Naive thymus-derived CD8-positive, alpha-beta T cell (primary cell): Measurements from ENCODE around the gene RAB37. TPM values are rescaled to one million over a fixed set of nuclear protein-coding genes. Genes with fewer than 3 reads are reported as not detected.

Experiments
- ATAC-seq, 2 donors: fragments of 150-1000 bp; cut with Tn5 transposase in 1 of 2; sonication (Bioruptor Pico), chemical (Tn5 transposase) in 1 of 2; 1 replicate in 1 of 2; 2 replicates in 1 of 2; pipeline ENCODE4 v1.10.0; 2021; ENCODE audit warnings: mild to moderate bottlenecking in 2 of 2, moderate library complexity in 2 of 2
- POLR2A ChIA-PET: fragments of 350-600 bp; sonication (Branson Sonifier 250); formaldehyde crosslinking; loops from one replicate; lab custom pipeline; 2021; ENCODE audit warnings: antibody characterized with exemption; lab: Charles Lee
- DNase-seq, 10 donors: peaks; one replicate each; pipeline versions ENCODE4 v3.0.0 to v3.0.0-alpha.2; 2020 to 2022
- H3K27ac Mint-ChIP-seq, 10 donors: one replicate each; pipeline ENCODE4 v1.8.0; 2020 to 2022; ENCODE audit warnings: mild to moderate bottlenecking in 10 of 10, mixed read lengths in 10 of 10, moderate library complexity in 4 of 10, inconsistent platforms in 1 of 10
- H3K27me3 Mint-ChIP-seq, 5 donors: one replicate each; pipeline ENCODE4 v1.8.0; 2021 to 2022; ENCODE audit warnings: mixed read lengths in 5 of 5
- H3K36me3 Mint-ChIP-seq, 3 donors: one replicate each; pipeline ENCODE4 v1.8.0; 2020 to 2022; ENCODE audit warnings: mixed read lengths in 3 of 3, mild to moderate bottlenecking in 2 of 3, inconsistent platforms in 1 of 3
- H3K4me1 Mint-ChIP-seq, 4 donors: one replicate each; pipeline ENCODE4 v1.8.0; 2021 to 2022; ENCODE audit warnings: mixed read lengths in 4 of 4
- H3K4me3 Mint-ChIP-seq, 10 donors: one replicate each; pipeline ENCODE4 v1.8.0; 2020 to 2022; ENCODE audit warnings: mild to moderate bottlenecking in 10 of 10, mixed read lengths in 10 of 10, moderate library complexity in 6 of 10, inconsistent platforms in 1 of 10
- H3K9me3 Mint-ChIP-seq, 9 donors: one replicate each; pipeline ENCODE4 v1.8.0; 2020 to 2022; ENCODE audit warnings: mixed read lengths in 9 of 9, mild to moderate bottlenecking in 3 of 9, inconsistent platforms in 1 of 9, moderate library complexity in 1 of 9
- polyA plus RNA-seq, 3 donors: library from polyadenylated mRNA; unstranded; fragments of 300-500 nt; fragmentation: Illumina TruSeq; gene quantifications; one replicate each; pipeline ENCODE4 v1.2.3, GENCODE V29; 2021
- total RNA-seq, 8 experiments: library from RNA in 2 of 8; stranded (reverse) in 2 of 8; gene quantifications; one replicate each; pipeline ENCODE4 v1.2.3 and lab custom pipeline; 2021 to 2026

The RAB37 gene
- total and polyA plus RNA-seq, 5 experiments from 2014 or later, result 34.0 to 108 (median 55.3) TPM

- ATAC-seq (no peak), DNase-seq (no peak)
- Mint-ChIP-seq H3K4me3 (peak overlapping the region in 8 of 10 donors; percentile 31 to 88 (median 84)), H3K9me3 (no peaks in the 10 kb centered on the region), H3K36me3 (peaks cover 0 to 1% (median 0%) of the 10 kb centered on the region in 3 donors), H3K27ac (peak overlapping the region; percentile 90 to 99 (median 96)), H3K27me3 (no peaks in the 10 kb centered on the region), H3K4me1 (peaks cover 42 to 83% (median 77%) of the 10 kb centered on the region in 4 donors)
- POLR2A ChIA-PET, result interaction anchor here (0.5 to 3.2 kb wide), 15 partner anchors 10 to 1999 kb away, joined by 3 to 31 read pairs (median 4); partner anchors contain the start of gene NAT9
Measured at GRCh38 chr17:74740641-74741387, 3.8 kb downstream of the RAB37 start.

- Mint-ChIP-seq H3K36me3 (peaks cover 0 to 1% (median 0%) of the 10 kb centered on the region in 3 donors), H3K27me3 (no peaks in the 10 kb centered on the region), H3K9me3 (no peaks in the 10 kb centered on the region), H3K4me3 (peak overlapping the region; percentile 64 to 88 (median 84)), H3K4me1 (peaks cover 42 to 88% (median 85%) of the 10 kb centered on the region in 4 donors), H3K27ac (peak overlapping the region; percentile 90 to 99 (median 96))
- ATAC-seq (peak; percentile 4 to 16), DNase-seq (peak in 5 of 10 donors; percentile 43 to 71 (median 60))
- POLR2A ChIA-PET, result interaction anchor here (0.6 to 3.2 kb wide), 15 partner anchors 8 to 131 kb away, joined by 3 to 31 read pairs (median 5); partner anchors contain the start of genes CD300LF, FDXR and NAT9
Measured at GRCh38 chr17:74742153-74742515, 5.1 kb downstream of the RAB37 start.

- H3K9me3 Mint-ChIP-seq, result no peaks in the 10 kb centered on the region
- peaks cover 41 to 92% (median 91%) of the 10 kb centered on the region in 4 donors for H3K4me1 Mint-ChIP-seq
- DNase-seq (no peak), ATAC-seq (no peak)
- no peaks in the 10 kb centered on the region for H3K27me3 Mint-ChIP-seq
- H3K4me3 Mint-ChIP-seq, result peak overlapping the region; percentile 64 to 88 (median 84)
- H3K36me3 Mint-ChIP-seq, result peaks cover 0 to 1% (median 0%) of the 10 kb centered on the region in 3 donors
- peak overlapping the region; percentile 90 to 99 (median 95) for H3K27ac Mint-ChIP-seq
- POLR2A ChIA-PET, result interaction anchor here (0.6 to 3.2 kb wide), 13 partner anchors 7 to 130 kb away, joined by 3 to 31 read pairs (median 5); partner anchors contain the start of genes CD300LF, FDXR and NAT9
Measured at GRCh38 chr17:74742978-74743545, 6.0 kb downstream of the RAB37 start.

GRCh38 chr17:74743755-74744154 lies 6.7 kb downstream of the RAB37 start:
- peaks cover 0 to 1% (median 0%) of the 10 kb centered on the region in 3 donors for H3K36me3 Mint-ChIP-seq

GRCh38 chr17:74744349-74744713 lies 7.3 kb downstream of the RAB37 start:
- no peak for ATAC-seq
- peaks cover 34 to 80% (median 78%) of the 10 kb centered on the region in 4 donors for H3K4me1 Mint-ChIP-seq
- H3K36me3 Mint-ChIP-seq, result peaks cover 0 to 1% (median 0%) of the 10 kb centered on the region in 3 donors
- POLR2A ChIA-PET, result interaction anchor here (0.6 to 13.2 kb wide), 8 partner anchors 7 to 268 kb away, joined by 3 to 231 read pairs (median 8); partner anchors contain the start of genes MRPL58, NAT9 and RAB37
- no peaks in the 10 kb centered on the region for H3K9me3 Mint-ChIP-seq
- H3K27me3 Mint-ChIP-seq, result no peaks in the 10 kb centered on the region
- peak overlapping the region; percentile 40 to 88 (median 75) for H3K4me3 Mint-ChIP-seq
- H3K27ac Mint-ChIP-seq, result peak overlapping the region; percentile 61 to 99 (median 95)
- DNase-seq, result no peak

More at GRCh38 chr17:74743755-74744154, 6.7 kb downstream of the RAB37 start:
- H3K4me3 Mint-ChIP-seq, result peak overlapping the region in 9 of 10 donors; percentile 67 to 88 (median 85)
- ATAC-seq (no peak), DNase-seq (no peak)
- POLR2A ChIA-PET, result interaction anchor here (0.8 to 13.2 kb wide), 4 partner anchors 6 to 32 kb away, joined by 3 to 231 read pairs (median 180); partner anchors contain the start of genes NAT9 and RAB37
- no peaks in the 10 kb centered on the region for H3K27me3 Mint-ChIP-seq
- H3K4me1 Mint-ChIP-seq, result peaks cover 40 to 86% (median 84%) of the 10 kb centered on the region in 4 donors
- H3K9me3 Mint-ChIP-seq, result no peaks in the 10 kb centered on the region
- H3K27ac Mint-ChIP-seq, result peak overlapping the region; percentile 86 to 99 (median 95)

GRCh38 chr17:74744714-74745547 lies 7.9 kb downstream of the RAB37 start:
- H3K4me3 Mint-ChIP-seq, result peak overlapping the region in 9 of 10 donors; percentile 40 to 88 (median 78)
- peaks cover 37 to 79% (median 74%) of the 10 kb centered on the region in 4 donors for H3K4me1 Mint-ChIP-seq
- no peaks in the 10 kb centered on the region for H3K27me3 Mint-ChIP-seq
- H3K36me3 Mint-ChIP-seq, result peaks cover 4 to 5% (median 4%) of the 10 kb centered on the region in 3 donors
- H3K9me3 Mint-ChIP-seq, result no peaks in the 10 kb centered on the region
- DNase-seq (peak; percentile 60 to 90 (median 78)), ATAC-seq (peak in 1 of 2 donors; percentile 5)
- peak overlapping the region; percentile 61 to 99 (median 95) for H3K27ac Mint-ChIP-seq
- POLR2A ChIA-PET, result interaction anchor here (0.6 to 13.2 kb wide), 13 partner anchors 7 to 268 kb away, joined by 3 to 231 read pairs (median 4); partner anchors contain the start of genes FDXR, MRPL58, NAT9 and RAB37

GRCh38 chr17:74745548-74746177 lies 8.6 kb downstream of the RAB37 start:
- Mint-ChIP-seq H3K27me3 (no peaks in the 10 kb centered on the region), H3K27ac (peak overlapping the region in 5 of 10 donors; percentile 46 to 82 (median 55)), H3K36me3 (peaks cover 4 to 5% (median 4%) of the 10 kb centered on the region in 3 donors), H3K4me1 (peaks cover 35 to 78% (median 71%) of the 10 kb centered on the region in 4 donors), H3K4me3 (no peak overlapping the region), H3K9me3 (no peaks in the 10 kb centered on the region)
- DNase-seq, result no peak
- POLR2A ChIA-PET, result interaction anchor here (0.7 to 13.2 kb wide), 12 partner anchors 8 to 148 kb away, joined by 3 to 231 read pairs (median 5); partner anchors contain the start of genes FDXR, NAT9 and RAB37
- ATAC-seq, result no peak

GRCh38 chr17:74746376-74746775 lies 9.3 kb downstream of the RAB37 start:
- H3K4me1 Mint-ChIP-seq, result peaks cover 42 to 78% (median 71%) of the 10 kb centered on the region in 4 donors
- peaks cover 4 to 5% (median 4%) of the 10 kb centered on the region in 3 donors for H3K36me3 Mint-ChIP-seq
- POLR2A ChIA-PET, result interaction anchor here (0.8 to 13.2 kb wide), 8 partner anchors 8 to 126 kb away, joined by 4 to 231 read pairs (median 5); partner anchors contain the start of genes FDXR, NAT9 and RAB37
- peak overlapping the region in 9 of 10 donors; percentile 52 to 94 (median 82) for H3K27ac Mint-ChIP-seq
- no peak for ATAC-seq
- H3K27me3 Mint-ChIP-seq, result no peaks in the 10 kb centered on the region
- H3K4me3 Mint-ChIP-seq, result peak overlapping the region in 8 of 10 donors; percentile 69 to 97 (median 77)
- H3K9me3 Mint-ChIP-seq, result no peaks in the 10 kb centered on the region
- no peak for DNase-seq

- H3K4me1 Mint-ChIP-seq, result peaks cover 41 to 78% (median 71%) of the 10 kb centered on the region in 4 donors
- ATAC-seq (no peak), DNase-seq (no peak)
- no peaks in the 10 kb centered on the region for H3K9me3 Mint-ChIP-seq
- POLR2A ChIA-PET, result interaction anchor here (0.6 to 13.2 kb wide), 7 partner anchors 9 to 115 kb away, joined by 3 to 231 read pairs (median 9); partner anchors contain the start of genes NAT9 and RAB37
- peaks cover 4 to 5% (median 4%) of the 10 kb centered on the region in 3 donors for H3K36me3 Mint-ChIP-seq
- H3K27me3 Mint-ChIP-seq, result no peaks in the 10 kb centered on the region
- H3K27ac Mint-ChIP-seq, result peak overlapping the region in 9 of 10 donors; percentile 52 to 94 (median 82)
- peak overlapping the region; percentile 69 to 99 (median 77) for H3K4me3 Mint-ChIP-seq
Measured at GRCh38 chr17:74746922-74747321, 9.9 kb downstream of the RAB37 start.

GRCh38 chr17:74748279-74748528 lies 11.1 kb downstream of the RAB37 start:
- ATAC-seq, result no peak

More at GRCh38 chr17:74748279-74748528, 11.1 kb downstream of the RAB37 start:
- H3K27me3 Mint-ChIP-seq, result no peaks in the 10 kb centered on the region
- no peak for DNase-seq
- no peaks in the 10 kb centered on the region for H3K9me3 Mint-ChIP-seq
- peaks cover 4 to 15% (median 9%) of the 10 kb centered on the region in 3 donors for H3K36me3 Mint-ChIP-seq
- POLR2A ChIA-PET, result interaction anchor here (0.7 to 13.2 kb wide), 6 partner anchors 11 to 329 kb away, joined by 4 to 231 read pairs (median 83); partner anchors contain the start of genes FDXR, NAT9 and RAB37
- peak overlapping the region in 5 of 10 donors; percentile 58 to 94 (median 82) for H3K27ac Mint-ChIP-seq
- H3K4me1 Mint-ChIP-seq, result peaks cover 43 to 78% (median 71%) of the 10 kb centered on the region in 4 donors
- peak overlapping the region; percentile 69 to 99 (median 77) for H3K4me3 Mint-ChIP-seq
